ENCODE data around the gene TMEM92.

TMEM92 gene

DNA sequence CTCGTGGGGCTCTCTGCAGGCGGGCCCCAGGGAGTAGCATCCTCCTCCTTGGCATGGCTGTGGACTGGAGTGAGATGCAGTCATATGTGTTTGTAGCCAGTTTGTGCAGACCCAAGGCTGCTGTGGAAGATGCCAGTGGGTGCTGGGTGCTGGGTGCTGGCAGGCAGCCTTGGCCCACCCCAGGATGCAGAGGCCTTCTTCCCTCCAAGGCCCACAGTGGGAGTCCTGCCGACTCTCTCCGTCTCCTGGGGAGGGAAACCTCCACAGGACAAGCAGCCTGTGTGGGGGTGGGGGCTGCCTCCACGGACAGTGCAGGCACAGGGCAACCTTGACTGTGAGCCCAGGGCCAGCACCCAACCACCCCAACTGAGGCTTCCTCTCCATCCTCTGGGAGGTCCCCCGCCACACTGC is 13.8 kb upstream of the TMEM92 start:
- ATAC-seq = no peak
- TF ChIP-seq, protein P1, sequence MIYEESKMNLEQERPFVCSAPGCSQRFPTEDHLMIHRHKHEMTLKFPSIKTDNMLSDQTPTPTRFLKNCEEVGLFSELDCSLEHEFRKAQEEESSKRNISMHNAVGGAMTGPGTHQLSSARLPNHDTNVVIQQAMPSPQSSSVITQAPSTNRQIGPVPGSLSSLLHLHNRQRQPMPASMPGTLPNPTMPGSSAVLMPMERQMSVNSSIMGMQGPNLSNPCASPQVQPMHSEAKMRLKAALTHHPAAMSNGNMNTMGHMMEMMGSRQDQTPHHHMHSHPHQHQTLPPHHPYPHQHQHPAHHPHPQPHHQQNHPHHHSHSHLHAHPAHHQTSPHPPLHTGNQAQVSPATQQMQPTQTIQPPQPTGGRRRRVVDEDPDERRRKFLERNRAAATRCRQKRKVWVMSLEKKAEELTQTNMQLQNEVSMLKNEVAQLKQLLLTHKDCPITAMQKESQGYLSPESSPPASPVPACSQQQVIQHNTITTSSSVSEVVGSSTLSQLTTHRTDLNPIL (CRISPR knock-in tag; IDR thresholded peaks at IDR 0.05; ENCODE audit: low read depth) = no peak
- TF ChIP-seq SNAI2 (CRISPR knock-in tag; IDR thresholded peaks at IDR 0.05) = no peak
- TF ChIP-seq ZC3H10 (CRISPR knock-in tag; IDR thresholded peaks at IDR 0.05) = no peak
- TF ChIP-seq OSR1 (CRISPR knock-in tag; IDR thresholded peaks at IDR 0.05) = no peak
- TF ChIP-seq CSDC2 (CRISPR knock-in tag; IDR thresholded peaks at IDR 0.05) = no peak
- no peak for TF ChIP-seq ARNTL (CRISPR knock-in tag; IDR thresholded peaks at IDR 0.05; ENCODE audit: borderline replicate concordance, low read depth)
- TF ChIP-seq, protein P2, sequence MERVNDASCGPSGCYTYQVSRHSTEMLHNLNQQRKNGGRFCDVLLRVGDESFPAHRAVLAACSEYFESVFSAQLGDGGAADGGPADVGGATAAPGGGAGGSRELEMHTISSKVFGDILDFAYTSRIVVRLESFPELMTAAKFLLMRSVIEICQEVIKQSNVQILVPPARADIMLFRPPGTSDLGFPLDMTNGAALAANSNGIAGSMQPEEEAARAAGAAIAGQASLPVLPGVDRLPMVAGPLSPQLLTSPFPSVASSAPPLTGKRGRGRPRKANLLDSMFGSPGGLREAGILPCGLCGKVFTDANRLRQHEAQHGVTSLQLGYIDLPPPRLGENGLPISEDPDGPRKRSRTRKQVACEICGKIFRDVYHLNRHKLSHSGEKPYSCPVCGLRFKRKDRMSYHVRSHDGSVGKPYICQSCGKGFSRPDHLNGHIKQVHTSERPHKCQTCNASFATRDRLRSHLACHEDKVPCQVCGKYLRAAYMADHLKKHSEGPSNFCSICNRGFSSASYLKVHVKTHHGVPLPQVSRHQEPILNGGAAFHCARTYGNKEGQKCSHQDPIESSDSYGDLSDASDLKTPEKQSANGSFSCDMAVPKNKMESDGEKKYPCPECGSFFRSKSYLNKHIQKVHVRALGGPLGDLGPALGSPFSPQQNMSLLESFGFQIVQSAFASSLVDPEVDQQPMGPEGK (CRISPR knock-in tag; IDR thresholded peaks at IDR 0.05; ENCODE audit: borderline replicate concordance) = no peak
- TF ChIP-seq TCF4 (CRISPR knock-in tag; IDR thresholded peaks at IDR 0.05; ENCODE audit: borderline replicate concordance) = no peak
- TF ChIP-seq RARB (CRISPR knock-in tag; IDR thresholded peaks at IDR 0.05) = no peak
- no peak for TF ChIP-seq ESRRG (CRISPR knock-in tag; IDR thresholded peaks at IDR 0.05)
- TF ChIP-seq TOX (CRISPR knock-in tag; IDR thresholded peaks at IDR 0.05; ENCODE audit: borderline replicate concordance) = no peak
- no peak for TF ChIP-seq GLIS3 (CRISPR knock-in tag; IDR thresholded peaks at IDR 0.05)
- no peak for TF ChIP-seq ZFP30 (CRISPR knock-in tag; IDR thresholded peaks at IDR 0.05)
- TF ChIP-seq, protein P3, sequence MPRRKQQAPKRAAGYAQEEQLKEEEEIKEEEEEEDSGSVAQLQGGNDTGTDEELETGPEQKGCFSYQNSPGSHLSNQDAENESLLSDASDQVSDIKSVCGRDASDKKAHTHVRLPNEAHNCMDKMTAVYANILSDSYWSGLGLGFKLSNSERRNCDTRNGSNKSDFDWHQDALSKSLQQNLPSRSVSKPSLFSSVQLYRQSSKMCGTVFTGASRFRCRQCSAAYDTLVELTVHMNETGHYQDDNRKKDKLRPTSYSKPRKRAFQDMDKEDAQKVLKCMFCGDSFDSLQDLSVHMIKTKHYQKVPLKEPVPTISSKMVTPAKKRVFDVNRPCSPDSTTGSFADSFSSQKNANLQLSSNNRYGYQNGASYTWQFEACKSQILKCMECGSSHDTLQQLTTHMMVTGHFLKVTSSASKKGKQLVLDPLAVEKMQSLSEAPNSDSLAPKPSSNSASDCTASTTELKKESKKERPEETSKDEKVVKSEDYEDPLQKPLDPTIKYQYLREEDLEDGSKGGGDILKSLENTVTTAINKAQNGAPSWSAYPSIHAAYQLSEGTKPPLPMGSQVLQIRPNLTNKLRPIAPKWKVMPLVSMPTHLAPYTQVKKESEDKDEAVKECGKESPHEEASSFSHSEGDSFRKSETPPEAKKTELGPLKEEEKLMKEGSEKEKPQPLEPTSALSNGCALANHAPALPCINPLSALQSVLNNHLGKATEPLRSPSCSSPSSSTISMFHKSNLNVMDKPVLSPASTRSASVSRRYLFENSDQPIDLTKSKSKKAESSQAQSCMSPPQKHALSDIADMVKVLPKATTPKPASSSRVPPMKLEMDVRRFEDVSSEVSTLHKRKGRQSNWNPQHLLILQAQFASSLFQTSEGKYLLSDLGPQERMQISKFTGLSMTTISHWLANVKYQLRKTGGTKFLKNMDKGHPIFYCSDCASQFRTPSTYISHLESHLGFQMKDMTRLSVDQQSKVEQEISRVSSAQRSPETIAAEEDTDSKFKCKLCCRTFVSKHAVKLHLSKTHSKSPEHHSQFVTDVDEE (CRISPR knock-in tag; IDR thresholded peaks at IDR 0.05) = no peak
- TF ChIP-seq ZNF70 (CRISPR knock-in tag; IDR thresholded peaks at IDR 0.05) = no peak
- TF ChIP-seq ZNF8 (CRISPR knock-in tag; IDR thresholded peaks at IDR 0.05) = no peak
- no peak for TF ChIP-seq ZNF565 (CRISPR knock-in tag; conservative IDR thresholded peaks at IDR 0.05; ENCODE audit: low read depth)
- no peak for TF ChIP-seq ISL1 (CRISPR knock-in tag; IDR thresholded peaks at IDR 0.05)
- TF ChIP-seq, protein P4, sequence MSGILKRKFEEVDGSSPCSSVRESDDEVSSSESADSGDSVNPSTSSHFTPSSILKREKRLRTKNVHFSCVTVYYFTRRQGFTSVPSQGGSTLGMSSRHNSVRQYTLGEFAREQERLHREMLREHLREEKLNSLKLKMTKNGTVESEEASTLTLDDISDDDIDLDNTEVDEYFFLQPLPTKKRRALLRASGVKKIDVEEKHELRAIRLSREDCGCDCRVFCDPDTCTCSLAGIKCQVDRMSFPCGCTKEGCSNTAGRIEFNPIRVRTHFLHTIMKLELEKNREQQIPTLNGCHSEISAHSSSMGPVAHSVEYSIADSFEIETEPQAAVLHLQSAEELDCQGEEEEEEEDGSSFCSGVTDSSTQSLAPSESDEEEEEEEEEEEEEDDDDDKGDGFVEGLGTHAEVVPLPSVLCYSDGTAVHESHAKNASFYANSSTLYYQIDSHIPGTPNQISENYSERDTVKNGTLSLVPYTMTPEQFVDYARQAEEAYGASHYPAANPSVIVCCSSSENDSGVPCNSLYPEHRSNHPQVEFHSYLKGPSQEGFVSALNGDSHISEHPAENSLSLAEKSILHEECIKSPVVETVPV (CRISPR knock-in tag; IDR thresholded peaks at IDR 0.05) = no peak

DNA sequence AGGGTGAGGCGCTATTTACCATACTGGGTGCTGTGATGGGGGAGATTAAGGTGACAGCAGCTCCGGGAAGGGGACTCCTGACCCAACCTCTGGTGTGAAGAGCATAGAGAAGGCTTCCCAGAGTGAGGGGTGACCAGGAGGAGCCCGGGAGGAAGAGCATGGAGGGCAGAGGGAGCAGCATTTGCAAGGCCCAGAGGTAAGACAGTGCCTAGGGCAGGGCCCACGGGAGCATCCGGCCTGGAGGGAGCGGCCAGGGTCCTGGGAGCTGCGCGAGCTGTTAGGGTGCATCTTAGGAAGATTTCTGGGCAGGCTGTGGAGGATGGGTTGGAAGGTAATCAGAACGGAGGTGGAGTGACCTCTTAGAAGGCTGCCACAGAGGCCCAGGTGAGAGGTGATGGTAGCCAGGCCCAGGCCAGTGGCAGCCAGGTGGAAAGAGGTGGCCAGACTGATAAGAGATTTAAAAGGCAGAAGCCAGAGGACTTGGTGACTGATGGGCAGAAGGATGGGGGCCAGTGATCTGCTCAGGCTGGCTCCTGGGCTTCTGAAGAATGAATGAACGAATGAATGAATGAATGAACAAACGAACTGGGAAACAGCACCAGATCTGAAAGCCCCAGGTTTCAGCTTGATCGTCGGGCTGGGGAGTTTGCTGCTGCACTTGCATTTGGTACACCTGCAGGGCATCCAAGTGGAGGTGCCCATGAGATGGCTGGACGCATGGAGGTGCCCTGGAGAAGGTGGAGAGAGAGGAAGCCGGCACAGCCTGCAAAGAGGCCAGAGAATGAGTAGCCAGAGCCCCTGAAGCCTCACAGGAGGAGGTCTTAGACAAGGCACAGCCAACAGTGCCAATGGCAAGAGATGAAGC is 13.0 kb upstream of the TMEM92 start:
- no peak for ATAC-seq
- TF ChIP-seq ZNF70 (CRISPR knock-in tag; IDR thresholded peaks at IDR 0.05) (no peak), ZFP30 (CRISPR knock-in tag; IDR thresholded peaks at IDR 0.05) (no peak), ZNF8 (CRISPR knock-in tag; IDR thresholded peaks at IDR 0.05) (no peak), GLIS3 (CRISPR knock-in tag; IDR thresholded peaks at IDR 0.05) (no peak), ZFP3 (CRISPR knock-in tag; IDR thresholded peaks at IDR 0.05) (no peak), TOX (CRISPR knock-in tag; IDR thresholded peaks at IDR 0.05; ENCODE audit: borderline replicate concordance) (no peak), BACH2 (CRISPR knock-in tag; IDR thresholded peaks at IDR 0.05; ENCODE audit: borderline replicate concordance) (no peak), CSDC2 (CRISPR knock-in tag; IDR thresholded peaks at IDR 0.05) (no peak), ZNF565 (CRISPR knock-in tag; conservative IDR thresholded peaks at IDR 0.05; ENCODE audit: low read depth) (no peak), ESRRG (CRISPR knock-in tag; IDR thresholded peaks at IDR 0.05) (no peak), PPARA (CRISPR knock-in tag; IDR thresholded peaks at IDR 0.05; ENCODE audit: borderline replicate concordance) (no peak), TCF4 (CRISPR knock-in tag; IDR thresholded peaks at IDR 0.05; ENCODE audit: borderline replicate concordance) (no peak), ZC3H10 (CRISPR knock-in tag; IDR thresholded peaks at IDR 0.05) (no peak), ISL1 (CRISPR knock-in tag; IDR thresholded peaks at IDR 0.05) (no peak)
- TF ChIP-seq, protein P1 (CRISPR knock-in tag; IDR thresholded peaks at IDR 0.05; ENCODE audit: low read depth) = no peak
- TF ChIP-seq, protein P3 (CRISPR knock-in tag; IDR thresholded peaks at IDR 0.05) = no peak
- TF ChIP-seq, protein P2 (CRISPR knock-in tag; IDR thresholded peaks at IDR 0.05; ENCODE audit: borderline replicate concordance) = no peak

Measured in SK-N-SH treated with all-trans-retinoic acid at 6 μM for 48 hours (cell line).